ENCODE measurements around the gene FILIP1.

- no peak for TF ChIP-seq POLR2A (IDR thresholded peaks at IDR 0.05)
- no peak for TF ChIP-seq CTCF (IDR thresholded peaks at IDR 0.05)
- TF ChIP-seq POLR2AphosphoS5 (IDR thresholded peaks at IDR 0.05): no peak
- no peak for TF ChIP-seq EP300 (IDR thresholded peaks at IDR 0.05; ENCODE audit: low read depth)
These were observed 202.3 kb downstream of the FILIP1 start for GRCh38 chr6:75291331-75291730.
